Small intestine (tissue), 7 donors: ENCODE measurements around the gene TMEM106B. TPM values are rescaled to one million over a fixed set of nuclear protein-coding genes. Genes with fewer than 3 reads are reported as not detected.
"Not testable (repeated sequence)": the region's sequence is repeated elsewhere in the genome, so short reads cannot be mapped to it uniquely, and the experiment has no call there.

Source experiments
- DNase-seq, 2 donors: peaks; one replicate each; pipeline versions ENCODE4 v3.0.0 to v3.0.0-alpha.2; 2013
- FAIRE-seq: peaks from 2 replicates; lab custom pipeline; 2012; peaks lifted over from hg19 to GRCh38; lab: Jason Lieb, UNC
- H3K27ac ChIP-seq, 3 donors: one replicate each; pipeline ENCODE4 v1.5.1; 2013; ENCODE audit warnings: low read length in 2 of 3, mild to moderate bottlenecking in 2 of 3, control low read depth in 1 of 3, inconsistent platforms in 1 of 3, low read depth in 1 of 3, moderate library complexity in 1 of 3
- H3K27me3 ChIP-seq, 3 donors: one replicate each; pipeline ENCODE4 v1.6.1; 2013; ENCODE audit warnings: low read length in 3 of 3, inconsistent platforms in 1 of 3; ENCODE audit not compliant: control insufficient read depth in 3 of 3, insufficient read depth in 3 of 3
- H3K36me3 ChIP-seq, 3 donors: one replicate each; pipeline ENCODE4 v1.6.1; 2013; ENCODE audit warnings: low read length in 3 of 3, inconsistent platforms in 1 of 3, low read depth in 1 of 3, mild to moderate bottlenecking in 1 of 3, moderate library complexity in 1 of 3; ENCODE audit not compliant: control insufficient read depth in 3 of 3, insufficient read depth in 2 of 3
- H3K4me1 ChIP-seq, 3 donors: one replicate each; pipeline ENCODE4 v1.6.1; 2013; ENCODE audit warnings: low read length in 2 of 3, inconsistent platforms in 1 of 3, low read depth in 1 of 3, mild to moderate bottlenecking in 1 of 3, moderate library complexity in 1 of 3; ENCODE audit not compliant: control insufficient read depth in 3 of 3, insufficient read depth in 2 of 3
- H3K4me3 ChIP-seq, 3 donors: one replicate each; pipeline ENCODE4 v1.5.1; 2013; ENCODE audit warnings: low read length in 3 of 3, control low read depth in 1 of 3, inconsistent platforms in 1 of 3, low read depth in 1 of 3, mild to moderate bottlenecking in 1 of 3, moderate library complexity in 1 of 3
- H3K9me3 ChIP-seq, 2 donors: one replicate each; pipeline ENCODE4 v1.6.1; 2013; ENCODE audit warnings: low read depth in 1 of 2, low read length in 1 of 2; ENCODE audit not compliant: control insufficient read depth in 2 of 2, insufficient read depth in 1 of 2
- WGBS, 3 donors: extraction: QIAGEN DNeasy Blood & Tissue Kit; methylation state at CpG; one replicate each; pipeline ENCODE4 v1.1.7; 2013; 5-methylcytosine and 5-hydroxymethylcytosine counted together
- polyA plus RNA-seq, 4 donors: library from polyadenylated mRNA; stranded (reverse) in 3 of 4; unstranded in 1 of 4; fragments of 200-250 nt in 3 of 4; fragments of 120-200 nt in 1 of 4; gene quantifications; one replicate each; pipeline versions ENCODE4 v1.2.1 to v1.2.3, GENCODE V29; 2013
- donor health status: healthy with polysubstance abuse.
- donor health status: control.
- donor health status: control.
- donor health status: Bipolar disorder and iron deficiency.
- donor health status: healthy.

Gene TMEM106B
- polyA plus RNA-seq, 4 donors, result 11.0 to 48.1 (median 15.4) TPM

DNA sequence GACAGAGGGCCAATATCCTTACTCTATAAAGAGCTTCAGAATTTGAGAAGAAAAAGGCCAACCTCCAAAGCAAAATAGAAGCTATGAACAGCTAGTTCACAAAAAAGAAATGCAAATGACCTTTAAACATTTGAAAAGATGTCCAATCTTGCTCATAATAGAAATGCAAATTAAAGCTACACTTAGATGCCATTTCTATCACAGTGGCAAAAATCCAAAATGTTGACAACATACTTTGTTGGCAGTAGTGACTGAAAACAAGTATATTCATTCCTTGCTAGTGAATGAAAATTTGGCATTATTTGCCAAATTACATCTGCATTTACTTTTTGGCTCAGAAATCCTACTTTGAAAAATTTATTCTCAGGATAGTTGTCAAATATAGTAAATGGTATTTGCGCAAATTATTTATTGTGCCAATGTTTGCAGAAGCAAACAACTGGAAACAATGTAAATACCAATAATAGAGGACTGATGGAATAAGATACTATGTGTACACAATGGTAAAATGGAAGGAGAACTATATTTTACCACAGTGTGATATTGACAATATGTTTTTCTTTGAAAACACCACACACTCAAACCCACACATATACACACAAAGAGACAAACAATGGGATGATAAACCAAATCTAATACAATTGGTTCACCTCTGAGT lies 9.4 kb downstream of the TMEM106B start:
- no peaks in the 10 kb centered on the region for H3K27me3 ChIP-seq
- no peak overlapping the region for H3K4me3 ChIP-seq
- DNase-seq (no peak), FAIRE-seq (no peak)
- no peak overlapping the region for H3K27ac ChIP-seq
- H3K36me3 ChIP-seq, result peaks cover 0 to 11% (median 10%) of the 10 kb centered on the region in 3 donors
- H3K4me1 ChIP-seq, result no peaks in the 10 kb centered on the region
- H3K9me3 ChIP-seq, result no peaks in the 10 kb centered on the region
- 93 to 98% (median 94%) methylated on average over 1 of the region's 1 CpG for WGBS, 3 donors

- Histone ChIP-seq H3K9me3 (no peaks in the 10 kb centered on the region), H3K4me3 (no peak overlapping the region), H3K27me3 (no peaks in the 10 kb centered on the region), H3K27ac (no peak overlapping the region), H3K4me1 (peaks cover 0 to 2% (median 0%) of the 10 kb centered on the region in 3 donors), H3K36me3 (peaks cover 0 to 10% (median 8%) of the 10 kb centered on the region in 3 donors)
- peak in 1 of 2 donors; percentile 21 for DNase-seq
- FAIRE-seq, result no peak
Measured at GRCh38 chr7:12221414-12221813, 10.3 kb downstream of the TMEM106B start.

DNA sequence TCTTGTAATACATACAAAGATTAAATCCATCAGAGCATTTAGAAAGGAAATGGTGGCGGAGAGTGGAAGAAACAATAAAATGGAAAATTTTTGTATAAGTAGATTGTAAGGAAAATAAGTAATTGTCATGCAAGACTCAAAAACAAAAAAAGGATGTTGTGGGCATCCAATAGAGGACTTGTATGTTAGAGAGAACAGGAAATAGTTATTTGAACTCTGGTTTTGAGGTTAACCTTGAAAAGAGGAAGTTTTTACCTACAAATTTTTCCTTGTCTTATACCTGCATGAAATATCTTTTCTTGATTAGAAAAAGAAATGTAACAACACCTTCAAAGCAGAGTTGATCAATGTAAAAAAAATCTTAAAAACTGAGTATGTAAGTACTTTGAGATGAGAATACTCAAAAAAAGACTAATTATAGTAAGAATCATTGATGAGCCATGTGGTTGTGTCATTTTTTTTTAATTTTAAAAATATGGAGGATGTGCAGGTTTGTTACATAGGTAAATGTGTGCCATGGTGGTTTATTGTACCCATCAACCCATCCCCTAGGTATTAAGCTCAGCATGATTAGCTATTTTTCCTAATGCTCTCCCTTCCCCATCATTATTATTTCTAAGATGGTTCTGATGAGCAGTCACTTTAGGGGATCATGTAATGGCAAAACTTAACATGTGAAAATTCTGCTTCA lies 11.9 kb downstream of the TMEM106B start:
- 40 to 52% (median 41%) methylated on average over 1 of the region's 1 CpG for WGBS, 3 donors
- peak; percentile 26 for FAIRE-seq
- peak in 1 of 2 donors; percentile 31 for DNase-seq
- Histone ChIP-seq H3K27ac (no peak overlapping the region), H3K4me3 (no peak overlapping the region), H3K4me1 (peaks cover 0 to 2% (median 0%) of the 10 kb centered on the region in 3 donors), H3K36me3 (peaks cover 0 to 8% (median 7%) of the 10 kb centered on the region in 3 donors), H3K9me3 (no peaks in the 10 kb centered on the region), H3K27me3 (no peaks in the 10 kb centered on the region)

GRCh38 chr7:12225017-12225416 lies 13.9 kb downstream of the TMEM106B start:
- not testable (repeated sequence) for H3K4me1 ChIP-seq, H3K27ac ChIP-seq, FAIRE-seq, H3K9me3 ChIP-seq, H3K4me3 ChIP-seq, H3K27me3 ChIP-seq, DNase-seq
- WGBS, 3 donors, result 86 to 90% (median 87%) methylated on average over 7 of the region's 7 CpGs
- peaks cover 2 to 10% (median 3%) of the 10 kb centered on the region in 3 donors for H3K36me3 ChIP-seq

DNA sequence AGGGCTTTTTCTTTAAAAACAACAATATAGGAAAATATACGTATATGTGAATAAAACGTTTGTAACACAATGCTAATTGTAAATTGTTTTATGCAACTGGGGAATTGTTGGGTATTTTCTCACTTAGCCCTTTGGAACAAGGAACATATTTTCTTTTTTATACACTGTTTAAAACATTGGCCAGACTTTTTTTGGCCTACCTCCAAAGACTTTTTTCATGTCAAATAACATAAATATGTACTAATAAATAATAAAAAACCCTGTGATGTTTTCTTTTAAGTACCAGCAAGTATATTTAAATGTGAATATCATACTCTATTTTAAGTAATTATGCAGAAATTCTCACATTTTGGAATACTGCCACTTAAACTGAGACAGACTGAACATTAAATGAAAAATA lies 15.7 kb downstream of the TMEM106B start:
- Histone ChIP-seq H3K9me3 (no peaks in the 10 kb centered on the region), H3K4me3 (no peak overlapping the region), H3K27me3 (no peaks in the 10 kb centered on the region), H3K4me1 (peaks cover 0 to 2% (median 0%) of the 10 kb centered on the region in 3 donors), H3K27ac (no peak overlapping the region), H3K36me3 (peaks cover 2 to 8% (median 3%) of the 10 kb centered on the region in 3 donors)
- WGBS, 3 donors, result 47 to 80% (median 62%) methylated on average over 2 of the region's 2 CpGs
- peak; percentile 57 for FAIRE-seq
- no peak for DNase-seq

DNA sequence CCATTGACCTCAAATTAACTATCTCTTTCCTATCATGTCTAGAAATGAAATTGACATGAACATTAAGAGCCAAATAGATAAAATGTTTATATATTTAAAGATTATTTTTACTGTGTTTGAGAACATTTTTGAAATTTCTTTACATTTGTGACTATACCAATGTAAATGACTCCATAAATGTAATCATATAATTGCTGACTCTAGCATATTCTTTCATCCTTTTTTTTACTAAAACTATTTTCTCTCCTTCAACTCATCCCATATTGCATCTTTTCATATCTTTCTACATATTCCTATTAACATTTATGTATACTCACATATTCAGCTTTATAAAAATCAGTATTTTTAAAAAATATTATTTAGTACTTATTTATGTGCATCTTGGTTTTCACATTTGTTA lies 16.9 kb downstream of the TMEM106B start:
- no peaks in the 10 kb centered on the region for H3K9me3 ChIP-seq
- FAIRE-seq (peak; percentile 33), DNase-seq (no peak)
- H3K4me3 ChIP-seq, result no peak overlapping the region
- peaks cover 2 to 8% (median 3%) of the 10 kb centered on the region in 3 donors for H3K36me3 ChIP-seq
- H3K4me1 ChIP-seq, result peaks cover 0 to 2% (median 0%) of the 10 kb centered on the region in 3 donors
- no peak overlapping the region for H3K27ac ChIP-seq
- no peaks in the 10 kb centered on the region for H3K27me3 ChIP-seq

GRCh38 chr7:12229046-12229445 lies 18.0 kb downstream of the TMEM106B start:
- peak; percentile 79 for FAIRE-seq
- Histone ChIP-seq H3K36me3 (peaks cover 2 to 4% (median 3%) of the 10 kb centered on the region in 3 donors), H3K27me3 (no peaks in the 10 kb centered on the region), H3K9me3 (no peaks in the 10 kb centered on the region), H3K4me3 (no peak overlapping the region), H3K4me1 (peaks cover 0 to 2% (median 0%) of the 10 kb centered on the region in 3 donors), H3K27ac (no peak overlapping the region)
- DNase-seq, result no peak

DNA sequence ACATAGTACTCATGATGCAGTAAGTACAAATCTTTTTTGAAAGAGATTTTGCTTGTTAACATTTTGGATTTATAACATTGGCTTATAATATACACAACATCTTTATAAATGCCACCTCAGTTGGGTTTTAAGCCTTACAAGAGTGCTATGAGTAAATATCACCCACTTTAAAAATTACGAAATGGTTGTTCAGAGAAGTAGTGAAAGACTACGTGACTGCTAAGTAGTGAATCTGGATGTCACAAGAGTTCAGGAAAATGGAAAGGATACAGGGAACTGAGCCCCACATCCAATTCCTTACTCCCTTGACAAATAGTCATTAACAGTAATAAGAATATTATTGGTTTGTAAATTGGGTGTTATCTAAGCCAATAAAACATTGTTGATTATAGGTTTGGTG lies 20.0 kb downstream of the TMEM106B start:
- no peak overlapping the region for H3K27ac ChIP-seq
- H3K9me3 ChIP-seq, result no peaks in the 10 kb centered on the region
- FAIRE-seq (no peak), DNase-seq (no peak)
- peaks cover 0 to 2% (median 0%) of the 10 kb centered on the region in 3 donors for H3K4me1 ChIP-seq
- no peak overlapping the region for H3K4me3 ChIP-seq
- WGBS, 3 donors, result 67 to 92% (median 92%) methylated on average over 2 of the region's 2 CpGs
- H3K27me3 ChIP-seq, result no peaks in the 10 kb centered on the region
- H3K36me3 ChIP-seq, result peaks cover 2 to 4% (median 3%) of the 10 kb centered on the region in 3 donors
